HEK293 (cell line): ENCODE data around the gene TNFRSF18.

Source experiments
- CTCF ChIA-PET: fragments of 350-600 bp; formaldehyde crosslinking; extraction: SDS; loops from one replicate; lab custom pipeline; 2021; ENCODE audit warnings: antibody characterized with exemption; lab: Yijun Ruan, JAX
- POLR2A ChIA-PET: fragments of 300-600 bp; formaldehyde crosslinking; extraction: SDS; loops from one replicate; lab custom pipeline; 2020; ENCODE audit warnings: antibody characterized with exemption, inconsistent platforms; lab: Yijun Ruan, JAX
- H3K27ac ChIP-seq: fragments of 200-500 bp; sonication (Bioruptor generic); 2 replicates; pipeline ENCODE4 v1.5.1; 2014; ENCODE audit warnings: low read depth, low read length, control low read depth, inconsistent platforms; ENCODE audit errors: extremely low read depth
- H3K36me3 ChIP-seq, 2 experiments: fragments of 200-500 bp in 1 of 2; sonication (Bioruptor generic) in 1 of 2; 1 replicate in 1 of 2; 2 replicates in 1 of 2; pipeline ENCODE4 v1.5.1; 2014 to 2017; ENCODE audit warnings: inconsistent platforms in 2 of 2, low read length in 2 of 2; ENCODE audit not compliant: control insufficient read depth in 2 of 2, insufficient read depth in 1 of 2
- H3K4me1 ChIP-seq: fragments of 200-500 bp; sonication (Bioruptor generic); 2 replicates; pipeline ENCODE4 v1.5.1; 2014; ENCODE audit warnings: mild to moderate bottlenecking, low read length, inconsistent platforms; ENCODE audit not compliant: control insufficient read depth, insufficient read depth
- H3K4me3 ChIP-seq: 2 replicates; pipeline ENCODE4 v1.5.1; 2011; ENCODE audit warnings: low read depth, mild to moderate bottlenecking, control low read depth, low read length, moderate library complexity
- H3K9me3 ChIP-seq: fragments of 200-500 bp; sonication (Bioruptor generic); 2 replicates; pipeline ENCODE4 v1.5.1; 2014; ENCODE audit warnings: low read depth, low read length, inconsistent platforms; ENCODE audit not compliant: control insufficient read depth, insufficient read depth
- EGR2 ChIP-seq: fragments of 450-650 bp; formaldehyde crosslinking; IDR thresholded peaks from 2 replicates; pipeline ENCODE4 v1.5.1; 2016; ENCODE audit warnings: low read depth, missing biosample characterization, missing genetic modification characterization
- FEZF1 ChIP-seq: fragments of 450-650 bp; formaldehyde crosslinking; IDR thresholded peaks from 2 replicates; pipeline ENCODE4 v1.5.1; 2016; ENCODE audit warnings: missing biosample characterization, missing genetic modification characterization
- KLF17 ChIP-seq: fragments of 450-650 bp; formaldehyde crosslinking; IDR thresholded peaks from 2 replicates; pipeline ENCODE4 v1.5.1; 2016; ENCODE audit warnings: missing biosample characterization, missing genetic modification characterization
- ZBTB48 ChIP-seq: fragments of 450-650 bp; formaldehyde crosslinking; IDR thresholded peaks from 2 replicates; pipeline ENCODE4 v1.5.1; 2016; ENCODE audit warnings: missing biosample characterization, missing genetic modification characterization
- ZBTB6 ChIP-seq: fragments of 450-650 bp; formaldehyde crosslinking; IDR thresholded peaks from 2 replicates; pipeline ENCODE4 v1.5.1; 2017; ENCODE audit warnings: missing biosample characterization, missing genetic modification characterization
- ZNF18 ChIP-seq: fragments of 450-650 bp; formaldehyde crosslinking; IDR thresholded peaks from 2 replicates; pipeline ENCODE4 v1.5.1; 2016; ENCODE audit warnings: missing biosample characterization, missing genetic modification characterization
- ZNF311 ChIP-seq: fragments of 450-650 bp; formaldehyde crosslinking; IDR thresholded peaks from 2 replicates; pipeline ENCODE4 v1.5.1; 2017; ENCODE audit warnings: missing biosample characterization, missing genetic modification characterization, borderline replicate concordance
- ZNF335 ChIP-seq: fragments of 450-650 bp; formaldehyde crosslinking; conservative IDR thresholded peaks from 2 replicates; pipeline ENCODE4 v1.5.1; 2016; ENCODE audit warnings: missing biosample characterization, missing genetic modification characterization
- ZNF354C ChIP-seq: fragments of 450-650 bp; formaldehyde crosslinking; IDR thresholded peaks from 2 replicates; pipeline ENCODE4 v1.5.1; 2016; ENCODE audit warnings: missing biosample characterization, missing genetic modification characterization, low read depth, borderline replicate concordance
- ZNF518A ChIP-seq: fragments of 450-650 bp; formaldehyde crosslinking; conservative IDR thresholded peaks from 2 replicates; pipeline ENCODE4 v1.5.1; 2016; ENCODE audit warnings: low read depth, missing biosample characterization, missing genetic modification characterization
- ZNF76 ChIP-seq: fragments of 450-650 bp; formaldehyde crosslinking; IDR thresholded peaks from 2 replicates; pipeline ENCODE4; 2016; ENCODE audit warnings: low read depth, missing biosample characterization, missing genetic modification characterization, borderline replicate concordance
- TF ChIP-seq, protein P1 (sequence below): fragments of 450-650 bp; formaldehyde crosslinking; IDR thresholded peaks from 2 replicates; pipeline ENCODE4 v1.5.1; 2017; ENCODE audit warnings: missing biosample characterization, missing genetic modification characterization

TNFRSF18 gene

GRCh38 chr1:1169429-1170214, 36.8 kb downstream of the TNFRSF18 start (continued):
- TF ChIP-seq ZNF518A, result no peak
- TF ChIP-seq ZBTB6 (tag by site-specific recombination), result no peak
- TF ChIP-seq, protein P1, sequence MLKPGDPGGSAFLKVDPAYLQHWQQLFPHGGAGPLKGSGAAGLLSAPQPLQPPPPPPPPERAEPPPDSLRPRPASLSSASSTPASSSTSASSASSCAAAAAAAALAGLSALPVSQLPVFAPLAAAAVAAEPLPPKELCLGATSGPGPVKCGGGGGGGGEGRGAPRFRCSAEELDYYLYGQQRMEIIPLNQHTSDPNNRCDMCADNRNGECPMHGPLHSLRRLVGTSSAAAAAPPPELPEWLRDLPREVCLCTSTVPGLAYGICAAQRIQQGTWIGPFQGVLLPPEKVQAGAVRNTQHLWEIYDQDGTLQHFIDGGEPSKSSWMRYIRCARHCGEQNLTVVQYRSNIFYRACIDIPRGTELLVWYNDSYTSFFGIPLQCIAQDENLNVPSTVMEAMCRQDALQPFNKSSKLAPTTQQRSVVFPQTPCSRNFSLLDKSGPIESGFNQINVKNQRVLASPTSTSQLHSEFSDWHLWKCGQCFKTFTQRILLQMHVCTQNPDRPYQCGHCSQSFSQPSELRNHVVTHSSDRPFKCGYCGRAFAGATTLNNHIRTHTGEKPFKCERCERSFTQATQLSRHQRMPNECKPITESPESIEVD (tag by site-specific recombination), result no peak

- POLR2A ChIA-PET, result interaction anchor here (0.6 kb wide), 1 partner anchor 32 kb away, joined by 3 read pairs; no protein-coding TSS in a partner anchor
- CTCF ChIA-PET, result no interaction called here
- H3K27ac ChIP-seq, result no peak overlapping the region
- no peaks in the 10 kb centered on the region for H3K36me3 ChIP-seq
- TF ChIP-seq ZBTB6 (tag by site-specific recombination), result no peak
- TF ChIP-seq KLF17 (tag by site-specific recombination), result no peak
- TF ChIP-seq ZNF335 (tag by site-specific recombination), result peak; percentile 41
- TF ChIP-seq ZNF354C (tag by site-specific recombination), result no peak
- TF ChIP-seq FEZF1, result no peak
- TF ChIP-seq ZNF18 (tag by site-specific recombination), result no peak
- no peak for TF ChIP-seq ZBTB48 (tag by site-specific recombination)
- TF ChIP-seq ZNF76, result no peak
- TF ChIP-seq EGR2 (tag by site-specific recombination), result peak; percentile 50; the same call in 1 of the 2 replicates
- no peak for TF ChIP-seq ZNF311 (tag by site-specific recombination)
- no peak overlapping the region for H3K4me3 ChIP-seq
- no peaks in the 10 kb centered on the region for H3K9me3 ChIP-seq
- H3K4me1 ChIP-seq, result no peaks in the 10 kb centered on the region
Observed at GRCh38 chr1:1168451-1169411, 37.7 kb downstream of the TNFRSF18 start.
